RWPE2 (cell line): ENCODE results near the gene AFAP1L2.

Experiments used
- ATAC-seq: fragments of 200-7000 bp; cut with Tn5 transposase; 3 replicates; pipeline ENCODE4 v1.9.1; 2021; ENCODE audit warnings: low read depth
- DNase-seq: peaks from one replicate; pipeline ENCODE4 v3.0.0-alpha.2; 2020; ENCODE audit warnings: low spot score
- H3K27ac ChIP-seq: fragments of 450-650 bp; 2 replicates; pipeline ENCODE4 v1.5.1; 2017; ENCODE audit warnings: mild to moderate bottlenecking; ENCODE audit not compliant: poor library complexity, severe bottlenecking
- H3K27me3 ChIP-seq: fragments of 250-450 bp; sonication (Bioruptor Pico); 2 replicates; pipeline ENCODE4 v1.5.1; 2021; ENCODE audit warnings: mild to moderate bottlenecking, moderate library complexity; ENCODE audit not compliant: insufficient read depth, poor library complexity, severe bottlenecking
- H3K36me3 ChIP-seq: fragments of 250-450 bp; sonication (Bioruptor Pico); 2 replicates; pipeline ENCODE4 v1.5.1; 2020; ENCODE audit warnings: low read depth, mild to moderate bottlenecking, moderate library complexity
- H3K4me1 ChIP-seq: fragments of 250-450 bp; sonication (Bioruptor Pico); 2 replicates; pipeline ENCODE4 v1.5.1; 2021; ENCODE audit warnings: mild to moderate bottlenecking, moderate library complexity; ENCODE audit not compliant: insufficient read depth, poor library complexity, severe bottlenecking
- H3K4me3 ChIP-seq: fragments of 250-450 bp; sonication (Bioruptor Pico); 2 replicates; pipeline ENCODE4 v1.5.1; 2021; ENCODE audit warnings: mild to moderate bottlenecking, moderate library complexity; ENCODE audit not compliant: severe bottlenecking
- H3K9me3 ChIP-seq: fragments of 250-450 bp; sonication (Bioruptor Pico); 2 replicates; pipeline ENCODE4 v1.5.1; 2021; ENCODE audit warnings: mild to moderate bottlenecking, moderate library complexity; ENCODE audit not compliant: severe bottlenecking
- CTCF ChIP-seq: fragments of 450-650 bp; IDR thresholded peaks from one replicate; pipeline ENCODE4 v1.5.1; 2017; ENCODE audit warnings: mild to moderate bottlenecking, moderate library complexity; ENCODE audit not compliant: poor library complexity, severe bottlenecking

The AFAP1L2 gene

GRCh38 chr10:114404171-114405010 is at the start of gene AFAP1L2:
TSS of gene AFAP1L2 (minus strand) at chr10:114404502. CDS start at chr10:114404455, 47 bp downstream.
- Histone ChIP-seq H3K27ac (peak within 1 kb of the TSS; percentile 40), H3K4me1 (peaks cover 13% of the 10 kb centered on the region), H3K27me3 (no peaks in the 10 kb centered on the region), H3K36me3 (no peaks in the 10 kb centered on the region), H3K4me3 (peak within 1 kb of the TSS; percentile 48), H3K9me3 (no peaks in the 10 kb centered on the region)
- no peak for DNase-seq
- ATAC-seq, result peak; percentile 68
- no peak for TF ChIP-seq CTCF

GRCh38 chr10:114453576-114453975 is 49.3 kb upstream of the AFAP1L2 start:
- Histone ChIP-seq H3K4me1 (no peaks in the 10 kb centered on the region), H3K36me3 (peaks cover 5% of the 10 kb centered on the region; the same call in 1 of the 2 replicates), H3K27ac (no peak overlapping the region), H3K4me3 (no peak overlapping the region), H3K9me3 (no peaks in the 10 kb centered on the region), H3K27me3 (no peaks in the 10 kb centered on the region)
- TF ChIP-seq CTCF, result no peak
- no peak for ATAC-seq
- no peak for DNase-seq

GRCh38 chr10:114448897-114449296 is 44.6 kb upstream of the AFAP1L2 start:
- ATAC-seq (no peak), DNase-seq (no peak)
- no peak overlapping the region for H3K27ac ChIP-seq
- TF ChIP-seq CTCF, result no peak
- no peaks in the 10 kb centered on the region for H3K9me3 ChIP-seq
- H3K4me1 ChIP-seq, result no peaks in the 10 kb centered on the region
- peaks cover 5% of the 10 kb centered on the region; the same call in 1 of the 2 replicates for H3K36me3 ChIP-seq
- no peaks in the 10 kb centered on the region for H3K27me3 ChIP-seq
- no peak overlapping the region for H3K4me3 ChIP-seq

GRCh38 chr10:114445332-114445731 is 41.0 kb upstream of the AFAP1L2 start:
- Histone ChIP-seq H3K9me3 (no peaks in the 10 kb centered on the region), H3K4me3 (no peak overlapping the region), H3K27me3 (no peaks in the 10 kb centered on the region), H3K36me3 (peaks cover 5% of the 10 kb centered on the region; the same call in 1 of the 2 replicates), H3K4me1 (no peaks in the 10 kb centered on the region), H3K27ac (no peak overlapping the region)
- DNase-seq (no peak), ATAC-seq (no peak)
- no peak for TF ChIP-seq CTCF

DNA sequence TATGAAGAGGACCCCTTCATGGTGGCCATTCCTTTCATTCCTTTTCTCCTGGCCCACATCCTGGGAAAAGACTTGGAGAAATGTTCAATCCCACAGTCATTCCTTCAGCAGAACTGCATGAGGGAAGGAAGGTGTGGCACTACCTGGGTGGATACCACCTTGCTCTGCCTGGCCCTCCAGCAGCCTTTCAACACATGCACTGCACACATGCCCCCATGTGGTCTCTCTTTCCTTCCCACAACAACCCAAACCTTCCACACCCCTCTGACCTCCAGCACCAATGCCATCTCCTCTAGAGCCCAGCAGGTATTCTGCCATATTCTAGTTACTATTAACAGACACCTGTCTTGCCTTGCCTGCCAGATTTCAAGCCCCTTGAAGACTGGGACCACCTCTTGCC is 40.5 kb upstream of the AFAP1L2 start:
- Histone ChIP-seq H3K36me3 (peaks cover 2% of the 10 kb centered on the region; the same call in 1 of the 2 replicates), H3K4me1 (no peaks in the 10 kb centered on the region)
- TF ChIP-seq CTCF, result no peak

More for the DNA sequence above, 40.5 kb upstream of the AFAP1L2 start:
- H3K4me3 ChIP-seq, result no peak overlapping the region
- ATAC-seq (no peak), DNase-seq (no peak)
- H3K27ac ChIP-seq, result no peak overlapping the region
- H3K27me3 ChIP-seq, result no peaks in the 10 kb centered on the region
- H3K9me3 ChIP-seq, result no peaks in the 10 kb centered on the region
